HepG2 (cell line): ENCODE results near the gene COPS7A. TPM values are rescaled to one million over a fixed set of nuclear protein-coding genes. Genes with fewer than 3 reads are reported as not detected.

ENCODE experiments used
- ARID4A ChIP-seq: sonication (generic); formaldehyde crosslinking; IDR thresholded peaks from 2 replicates; pipeline ENCODE4 v1.5.0; 2020; ENCODE audit warnings: mild to moderate bottlenecking, missing genetic modification reagents, borderline replicate concordance
- ATF2 ChIP-seq: sonication (generic); formaldehyde crosslinking; IDR thresholded peaks from 2 replicates; pipeline ENCODE4 v1.4.0; 2020; ENCODE audit warnings: missing genetic modification reagents
- CEBPG ChIP-seq: IDR thresholded peaks from 2 replicates; pipeline ENCODE4 v1.6.1; 2016
- MED13 ChIP-seq: sonication (generic); formaldehyde crosslinking; IDR thresholded peaks from 2 replicates; pipeline ENCODE4 v1.5.0; 2020; ENCODE audit warnings: missing genetic modification reagents
- MIER2 ChIP-seq: IDR thresholded peaks from 2 replicates; pipeline ENCODE4 v1.6.1; 2016; ENCODE audit warnings: missing biosample characterization, missing genetic modification reagents
- REXO4 ChIP-seq: sonication (generic); formaldehyde crosslinking; IDR thresholded peaks from 2 replicates; pipeline ENCODE4 v1.8.0; 2022; ENCODE audit warnings: missing genetic modification reagents, mild to moderate bottlenecking, borderline replicate concordance
- SRSF4 ChIP-seq: fragments of 200-400 bp; formaldehyde crosslinking; IDR thresholded peaks from one replicate; pipeline ENCODE4 v1.6.1; 2018; ENCODE audit warnings: mild to moderate bottlenecking, low read depth, low read length, moderate library complexity; ENCODE audit not compliant: poor library complexity, severe bottlenecking
- ZFP36L1 ChIP-seq: sonication (generic); formaldehyde crosslinking; IDR thresholded peaks from 2 replicates; pipeline ENCODE4 v1.8.0; 2022; ENCODE audit warnings: mild to moderate bottlenecking, missing genetic modification reagents, moderate library complexity
- ZNF460 ChIP-seq: sonication (generic); formaldehyde crosslinking; IDR thresholded peaks from 2 replicates; pipeline ENCODE4 v1.5.1; 2020; ENCODE audit warnings: missing genetic modification reagents, mild to moderate bottlenecking, borderline replicate concordance
- ZNF556 ChIP-seq: sonication (generic); formaldehyde crosslinking; IDR thresholded peaks from 2 replicates; pipeline ENCODE4 v1.4.0; 2020; ENCODE audit warnings: mild to moderate bottlenecking, missing genetic modification reagents, borderline replicate concordance
- ZNF713 ChIP-seq: sonication (generic); formaldehyde crosslinking; IDR thresholded peaks from 2 replicates; pipeline ENCODE4 v1.4.0; 2020; ENCODE audit warnings: mild to moderate bottlenecking, missing genetic modification reagents
- polyA plus RNA-seq, 8 experiments: library from polyadenylated mRNA; depleted of rRNA in 3 of 8; stranded (reverse) in 7 of 8; unstranded in 1 of 8; fragments of >200 nt; fragmentation: Illumina TruSeq in 4 of 8; extraction: Trizol in 4 of 8; gene quantifications; 2 replicates each; pipeline versions ENCODE4 v1.2.1 to v1.2.3, GENCODE V29; 2011 to 2016; ENCODE audit warnings: low read depth in 4 of 8, missing spikeins in 1 of 8, mixed read lengths in 1 of 8; ENCODE audit not compliant: insufficient read depth in 1 of 8
- total RNA-seq, 5 experiments: library from RNA; depleted of rRNA; stranded (reverse); fragments of >200 nt; fragmentation: Illumina TruSeq; extraction: Trizol; gene quantifications; 2 replicates each; pipeline ENCODE4 v1.2.3, GENCODE V29; 2016; ENCODE audit warnings: low read depth in 1 of 5
- TF ChIP-seq, protein P1 (sequence below): sonication (generic); formaldehyde crosslinking; IDR thresholded peaks from 2 replicates; pipeline ENCODE4 v1.8.1; 2023; ENCODE audit warnings: mild to moderate bottlenecking, inconsistent platforms, moderate library complexity, missing genetic modification reagents, borderline replicate concordance
- TF ChIP-seq, protein P2 (sequence below): sonication (generic); formaldehyde crosslinking; IDR thresholded peaks from 2 replicates; pipeline ENCODE4 v1.9.0; 2021; ENCODE audit warnings: missing genetic modification reagents, borderline replicate concordance
- TF ChIP-seq, protein P3 (sequence below): sonication (generic); formaldehyde crosslinking; IDR thresholded peaks from 2 replicates; pipeline ENCODE4 v1.4.0; 2020; ENCODE audit warnings: missing genetic modification reagents, borderline replicate concordance
- TF ChIP-seq, protein P4 (sequence below): sonication (generic); formaldehyde crosslinking; IDR thresholded peaks from 2 replicates; pipeline ENCODE4 v1.8.0; 2022; ENCODE audit warnings: mild to moderate bottlenecking, missing genetic modification reagents, moderate library complexity

COPS7A gene
- total and polyA plus RNA-seq, 2 of the 13 experiments (the other 11 are each of a cell fraction or from before 2014, with no cell fraction given), result 40.0 to 73.6 TPM

DNA sequence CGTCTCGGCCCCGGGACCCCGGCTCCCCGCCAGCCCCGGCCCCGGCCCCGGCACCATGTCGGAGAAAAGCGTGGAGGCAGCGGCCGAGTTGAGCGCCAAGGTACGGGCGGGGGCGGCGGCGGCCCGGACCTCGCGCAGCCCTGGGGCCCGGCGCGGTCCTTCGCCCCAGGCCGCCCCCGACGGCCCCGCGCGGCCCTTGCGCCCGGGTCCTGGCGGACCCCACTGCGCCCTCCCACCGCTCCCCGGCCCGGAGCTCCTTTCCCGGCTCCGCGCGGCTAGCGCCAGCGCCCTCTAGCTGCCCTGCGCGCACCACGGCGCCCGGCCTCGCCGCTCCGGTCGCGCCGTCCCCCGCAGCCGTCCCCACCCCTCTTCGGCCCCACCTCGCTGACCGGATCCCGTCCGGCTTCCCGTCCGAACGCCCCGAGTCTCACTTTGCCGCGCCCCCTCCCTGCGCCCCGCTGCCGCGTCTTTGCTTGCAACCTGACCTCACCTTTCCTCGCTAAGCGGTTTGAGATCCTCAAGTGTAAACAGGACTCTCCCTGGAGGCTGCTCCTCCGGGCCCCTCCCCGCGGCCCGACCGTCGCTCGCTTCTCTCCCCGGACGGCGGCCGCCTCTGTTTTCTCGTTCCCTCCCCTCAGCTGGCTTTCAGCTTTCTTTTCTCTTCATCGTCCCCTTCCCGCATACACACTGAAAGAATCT, 43.0 kb downstream of the COPS7A start (continued):
- TF ChIP-seq, protein P1, sequence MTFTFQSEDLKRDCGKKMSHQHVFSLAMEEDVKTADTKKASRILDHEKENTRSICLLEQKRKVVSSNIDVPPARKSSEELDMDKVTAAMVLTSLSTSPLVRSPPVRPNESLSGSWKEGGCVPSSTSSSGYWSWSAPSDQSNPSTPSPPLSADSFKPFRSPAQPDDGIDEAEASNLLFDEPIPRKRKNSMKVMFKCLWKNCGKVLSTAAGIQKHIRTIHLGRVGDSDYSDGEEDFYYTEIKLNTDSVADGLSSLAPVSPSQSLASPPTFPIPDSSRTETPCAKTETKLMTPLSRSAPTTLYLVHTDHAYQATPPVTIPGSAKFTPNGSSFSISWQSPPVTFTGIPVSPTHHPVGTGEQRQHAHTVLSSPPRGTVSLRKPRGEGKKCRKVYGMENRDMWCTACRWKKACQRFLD (CRISPR knock-in tag), result no peak
- no peak for TF ChIP-seq ZNF460
- no peak; the same call in 1 of the 2 replicates for TF ChIP-seq ZNF556 (CRISPR knock-in tag)
- no peak for TF ChIP-seq MED13 (CRISPR knock-in tag)
- TF ChIP-seq ZFP36L1 (CRISPR knock-in tag), result no peak
- no peak for TF ChIP-seq CEBPG (CRISPR knock-in tag)
- no peak for TF ChIP-seq REXO4
- TF ChIP-seq ARID4A (CRISPR knock-in tag), result no peak
- no peak for TF ChIP-seq ATF2
- TF ChIP-seq, protein P2, sequence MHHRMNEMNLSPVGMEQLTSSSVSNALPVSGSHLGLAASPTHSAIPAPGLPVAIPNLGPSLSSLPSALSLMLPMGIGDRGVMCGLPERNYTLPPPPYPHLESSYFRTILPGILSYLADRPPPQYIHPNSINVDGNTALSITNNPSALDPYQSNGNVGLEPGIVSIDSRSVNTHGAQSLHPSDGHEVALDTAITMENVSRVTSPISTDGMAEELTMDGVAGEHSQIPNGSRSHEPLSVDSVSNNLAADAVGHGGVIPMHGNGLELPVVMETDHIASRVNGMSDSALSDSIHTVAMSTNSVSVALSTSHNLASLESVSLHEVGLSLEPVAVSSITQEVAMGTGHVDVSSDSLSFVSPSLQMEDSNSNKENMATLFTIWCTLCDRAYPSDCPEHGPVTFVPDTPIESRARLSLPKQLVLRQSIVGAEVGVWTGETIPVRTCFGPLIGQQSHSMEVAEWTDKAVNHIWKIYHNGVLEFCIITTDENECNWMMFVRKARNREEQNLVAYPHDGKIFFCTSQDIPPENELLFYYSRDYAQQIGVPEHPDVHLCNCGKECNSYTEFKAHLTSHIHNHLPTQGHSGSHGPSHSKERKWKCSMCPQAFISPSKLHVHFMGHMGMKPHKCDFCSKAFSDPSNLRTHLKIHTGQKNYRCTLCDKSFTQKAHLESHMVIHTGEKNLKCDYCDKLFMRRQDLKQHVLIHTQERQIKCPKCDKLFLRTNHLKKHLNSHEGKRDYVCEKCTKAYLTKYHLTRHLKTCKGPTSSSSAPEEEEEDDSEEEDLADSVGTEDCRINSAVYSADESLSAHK (CRISPR knock-in tag), result no peak
- TF ChIP-seq SRSF4, result no peak
- TF ChIP-seq, protein P3, sequence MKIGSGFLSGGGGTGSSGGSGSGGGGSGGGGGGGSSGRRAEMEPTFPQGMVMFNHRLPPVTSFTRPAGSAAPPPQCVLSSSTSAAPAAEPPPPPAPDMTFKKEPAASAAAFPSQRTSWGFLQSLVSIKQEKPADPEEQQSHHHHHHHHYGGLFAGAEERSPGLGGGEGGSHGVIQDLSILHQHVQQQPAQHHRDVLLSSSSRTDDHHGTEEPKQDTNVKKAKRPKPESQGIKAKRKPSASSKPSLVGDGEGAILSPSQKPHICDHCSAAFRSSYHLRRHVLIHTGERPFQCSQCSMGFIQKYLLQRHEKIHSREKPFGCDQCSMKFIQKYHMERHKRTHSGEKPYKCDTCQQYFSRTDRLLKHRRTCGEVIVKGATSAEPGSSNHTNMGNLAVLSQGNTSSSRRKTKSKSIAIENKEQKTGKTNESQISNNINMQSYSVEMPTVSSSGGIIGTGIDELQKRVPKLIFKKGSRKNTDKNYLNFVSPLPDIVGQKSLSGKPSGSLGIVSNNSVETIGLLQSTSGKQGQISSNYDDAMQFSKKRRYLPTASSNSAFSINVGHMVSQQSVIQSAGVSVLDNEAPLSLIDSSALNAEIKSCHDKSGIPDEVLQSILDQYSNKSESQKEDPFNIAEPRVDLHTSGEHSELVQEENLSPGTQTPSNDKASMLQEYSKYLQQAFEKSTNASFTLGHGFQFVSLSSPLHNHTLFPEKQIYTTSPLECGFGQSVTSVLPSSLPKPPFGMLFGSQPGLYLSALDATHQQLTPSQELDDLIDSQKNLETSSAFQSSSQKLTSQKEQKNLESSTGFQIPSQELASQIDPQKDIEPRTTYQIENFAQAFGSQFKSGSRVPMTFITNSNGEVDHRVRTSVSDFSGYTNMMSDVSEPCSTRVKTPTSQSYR (CRISPR knock-in tag), result no peak
- no peak for TF ChIP-seq MIER2 (CRISPR knock-in tag)
- TF ChIP-seq, protein P4, sequence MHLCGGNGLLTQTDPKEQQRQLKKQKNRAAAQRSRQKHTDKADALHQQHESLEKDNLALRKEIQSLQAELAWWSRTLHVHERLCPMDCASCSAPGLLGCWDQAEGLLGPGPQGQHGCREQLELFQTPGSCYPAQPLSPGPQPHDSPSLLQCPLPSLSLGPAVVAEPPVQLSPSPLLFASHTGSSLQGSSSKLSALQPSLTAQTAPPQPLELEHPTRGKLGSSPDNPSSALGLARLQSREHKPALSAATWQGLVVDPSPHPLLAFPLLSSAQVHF (CRISPR knock-in tag), result no peak
- no peak for TF ChIP-seq ZNF713 (CRISPR knock-in tag)
